Measurements from ENCODE around the gene RAB39B. TPM values are rescaled to one million over a fixed set of nuclear protein-coding genes. Genes with fewer than 3 reads are reported as not detected.

The RAB39B gene
- total RNA-seq, 1 donor from 2014 or later: 0.75 TPM

DNA sequence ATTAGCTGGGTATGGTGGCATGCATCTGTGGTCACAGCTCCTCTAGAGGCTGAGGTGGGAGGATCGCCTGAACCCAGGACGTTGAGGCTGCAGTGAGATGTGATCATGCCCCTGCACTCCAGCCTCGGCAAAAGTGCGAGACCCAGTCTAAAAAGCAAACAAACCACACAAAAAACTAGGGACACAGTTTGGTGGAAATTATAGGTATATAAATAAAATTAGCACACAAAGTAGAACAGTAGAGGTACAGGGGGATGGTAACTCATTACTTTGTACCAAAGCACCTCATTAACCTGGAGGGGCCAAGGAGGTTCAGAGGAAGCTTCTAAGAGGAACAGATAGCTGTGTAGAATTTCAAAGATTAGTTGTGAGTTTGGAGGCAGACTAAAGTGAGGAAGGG, 42.9 kb downstream of the RAB39B start:
- intact Hi-C loops (cut with DNase I): no loop called here
- no peaks in the 10 kb centered on the region for H3K9me3 ChIP-seq
- no peaks in the 10 kb centered on the region for H3K36me3 ChIP-seq
- TF ChIP-seq, protein P1, sequence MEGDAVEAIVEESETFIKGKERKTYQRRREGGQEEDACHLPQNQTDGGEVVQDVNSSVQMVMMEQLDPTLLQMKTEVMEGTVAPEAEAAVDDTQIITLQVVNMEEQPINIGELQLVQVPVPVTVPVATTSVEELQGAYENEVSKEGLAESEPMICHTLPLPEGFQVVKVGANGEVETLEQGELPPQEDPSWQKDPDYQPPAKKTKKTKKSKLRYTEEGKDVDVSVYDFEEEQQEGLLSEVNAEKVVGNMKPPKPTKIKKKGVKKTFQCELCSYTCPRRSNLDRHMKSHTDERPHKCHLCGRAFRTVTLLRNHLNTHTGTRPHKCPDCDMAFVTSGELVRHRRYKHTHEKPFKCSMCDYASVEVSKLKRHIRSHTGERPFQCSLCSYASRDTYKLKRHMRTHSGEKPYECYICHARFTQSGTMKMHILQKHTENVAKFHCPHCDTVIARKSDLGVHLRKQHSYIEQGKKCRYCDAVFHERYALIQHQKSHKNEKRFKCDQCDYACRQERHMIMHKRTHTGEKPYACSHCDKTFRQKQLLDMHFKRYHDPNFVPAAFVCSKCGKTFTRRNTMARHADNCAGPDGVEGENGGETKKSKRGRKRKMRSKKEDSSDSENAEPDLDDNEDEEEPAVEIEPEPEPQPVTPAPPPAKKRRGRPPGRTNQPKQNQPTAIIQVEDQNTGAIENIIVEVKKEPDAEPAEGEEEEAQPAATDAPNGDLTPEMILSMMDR (IDR thresholded peaks at IDR 0.05): no peak
- H3K27me3 ChIP-seq: no peaks in the 10 kb centered on the region
- no peak for DNase-seq
- H3K27ac ChIP-seq: no peak overlapping the region
- no peak for ATAC-seq
- no peak overlapping the region for H3K4me3 ChIP-seq
- H3K4me1 ChIP-seq: no peaks in the 10 kb centered on the region

GRCh38 chrX:155218777-155219176, 45.5 kb downstream of the RAB39B start:
- H3K4me3 ChIP-seq: no peak overlapping the region
- H3K4me1 ChIP-seq: no peaks in the 10 kb centered on the region
- TF ChIP-seq, protein P1 (IDR thresholded peaks at IDR 0.05): no peak
- no peaks in the 10 kb centered on the region for H3K36me3 ChIP-seq
- DNase-seq (no peak), ATAC-seq (no peak)
- intact Hi-C loops (cut with DNase I): no loop called here
- H3K27ac ChIP-seq: no peak overlapping the region
- H3K9me3 ChIP-seq: no peaks in the 10 kb centered on the region
- H3K27me3 ChIP-seq: no peaks in the 10 kb centered on the region

GRCh38 chrX:155216940-155217440, 47.3 kb downstream of the RAB39B start:
- DNase-seq (no peak), ATAC-seq (no peak)
- peak overlapping the region; percentile 68 for H3K4me3 ChIP-seq
- peak overlapping the region; percentile 90 for H3K27ac ChIP-seq
- no peaks in the 10 kb centered on the region for H3K4me1 ChIP-seq
- H3K36me3 ChIP-seq: no peaks in the 10 kb centered on the region
- no peaks in the 10 kb centered on the region for H3K9me3 ChIP-seq
- TF ChIP-seq, protein P1 (IDR thresholded peaks at IDR 0.05): no peak
- intact Hi-C loops (cut with DNase I): no loop called here
- no peaks in the 10 kb centered on the region for H3K27me3 ChIP-seq

- DNase-seq: peak; percentile 93
- peak; percentile 100 for ATAC-seq
- TF ChIP-seq, protein P1 (IDR thresholded peaks at IDR 0.05): peak; percentile 46
- H3K36me3 ChIP-seq: no peaks in the 10 kb centered on the region
- intact Hi-C loops (cut with DNase I): no loop called here
- no peaks in the 10 kb centered on the region for H3K27me3 ChIP-seq
- H3K4me3 ChIP-seq: peak within 1 kb of the TSS; percentile 68
- peak within 1 kb of the TSS; percentile 90 for H3K27ac ChIP-seq
- H3K9me3 ChIP-seq: no peaks in the 10 kb centered on the region
- H3K4me1 ChIP-seq: no peaks in the 10 kb centered on the region
Measured at GRCh38 chrX:155216179-155216939, 47.9 kb downstream of the RAB39B start, which contains the start of gene VBP1. VBP1 (plus strand) TSS chrX:155216460; CDS start chrX:155216483, 23 bp downstream.

- DNase-seq (no peak), ATAC-seq (peak; percentile 37)
- Histone ChIP-seq H3K27ac (peak overlapping the region; percentile 90), H3K27me3 (no peaks in the 10 kb centered on the region), H3K36me3 (no peaks in the 10 kb centered on the region), H3K4me1 (no peaks in the 10 kb centered on the region), H3K4me3 (peak overlapping the region; percentile 68), H3K9me3 (no peaks in the 10 kb centered on the region)
- TF ChIP-seq, protein P1 (IDR thresholded peaks at IDR 0.05): no peak
- intact Hi-C loops (cut with DNase I): no loop called here
Measured at GRCh38 chrX:155215443-155216178, 48.7 kb downstream of the RAB39B start.

Measured in upper lobe of right lung (tissue), 1 donor.